ENCODE data around the gene TCTN3. TPM values are rescaled to one million over a fixed set of nuclear protein-coding genes. Genes with fewer than 3 reads are reported as not detected.
"Not testable (repeated sequence)": the region's sequence is repeated elsewhere in the genome, so short reads cannot be mapped to it uniquely, and the experiment has no call there.

Gene TCTN3
- total RNA-seq: 27.4 and 39.7 TPM in 2 replicates

- H3K4me3 ChIP-seq (ENCODE audit: low read depth, low read length): peak within 1 kb of the TSS; percentile 90
- DNase-seq (ENCODE audit: low read depth): peak; percentile 100
- peak; percentile 99 for TF ChIP-seq CTCF (IDR thresholded peaks at IDR 0.05; ENCODE audit: insufficient read depth, low read depth, low read length)
Observed at GRCh38 chr10:95693668-95694534, at the start of gene TCTN3. TSS of gene TCTN3 (minus strand) at chr10:95693927. CDS start at chr10:95693899, 28 bp downstream.

DNA sequence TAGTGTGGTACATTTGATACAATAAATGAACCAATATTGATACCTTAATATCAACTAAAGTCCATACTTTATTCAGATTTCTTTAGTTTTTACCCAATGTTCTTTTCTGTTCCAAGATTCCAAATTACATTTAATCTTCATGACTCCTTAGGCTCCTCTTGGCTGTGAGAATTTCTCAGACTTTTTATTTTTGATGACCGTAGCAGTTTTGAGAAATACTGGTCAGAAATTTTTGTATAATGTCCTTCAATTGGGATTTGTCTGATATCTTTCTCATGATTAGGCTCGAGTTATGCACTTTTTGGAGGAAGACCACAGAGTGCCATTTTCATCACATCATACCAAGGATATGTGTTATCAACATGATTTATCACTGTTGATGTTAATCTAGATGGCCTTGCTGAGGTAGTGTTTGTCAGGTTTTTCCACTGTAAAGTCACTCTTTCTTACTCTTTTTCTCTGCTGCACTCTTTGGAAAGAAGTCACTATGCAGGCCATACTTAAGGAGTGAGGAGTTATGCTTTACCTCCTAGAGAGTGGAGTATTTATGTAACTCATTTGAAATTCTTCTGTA, 49.3 kb upstream of the TCTN3 start:
- no peak for DNase-seq (ENCODE audit: low read depth)
- TF ChIP-seq CTCF (IDR thresholded peaks at IDR 0.05; ENCODE audit: insufficient read depth, low read depth, low read length): no peak
- no peak overlapping the region for H3K4me3 ChIP-seq (ENCODE audit: low read depth, low read length)

- TF ChIP-seq CTCF (IDR thresholded peaks at IDR 0.05; ENCODE audit: insufficient read depth, low read depth, low read length): no peak
- no peak overlapping the region for H3K4me3 ChIP-seq (ENCODE audit: low read depth, low read length)
- no peak for DNase-seq (ENCODE audit: low read depth)
Observed at GRCh38 chr10:95742485-95742884, 48.8 kb upstream of the TCTN3 start.

DNA sequence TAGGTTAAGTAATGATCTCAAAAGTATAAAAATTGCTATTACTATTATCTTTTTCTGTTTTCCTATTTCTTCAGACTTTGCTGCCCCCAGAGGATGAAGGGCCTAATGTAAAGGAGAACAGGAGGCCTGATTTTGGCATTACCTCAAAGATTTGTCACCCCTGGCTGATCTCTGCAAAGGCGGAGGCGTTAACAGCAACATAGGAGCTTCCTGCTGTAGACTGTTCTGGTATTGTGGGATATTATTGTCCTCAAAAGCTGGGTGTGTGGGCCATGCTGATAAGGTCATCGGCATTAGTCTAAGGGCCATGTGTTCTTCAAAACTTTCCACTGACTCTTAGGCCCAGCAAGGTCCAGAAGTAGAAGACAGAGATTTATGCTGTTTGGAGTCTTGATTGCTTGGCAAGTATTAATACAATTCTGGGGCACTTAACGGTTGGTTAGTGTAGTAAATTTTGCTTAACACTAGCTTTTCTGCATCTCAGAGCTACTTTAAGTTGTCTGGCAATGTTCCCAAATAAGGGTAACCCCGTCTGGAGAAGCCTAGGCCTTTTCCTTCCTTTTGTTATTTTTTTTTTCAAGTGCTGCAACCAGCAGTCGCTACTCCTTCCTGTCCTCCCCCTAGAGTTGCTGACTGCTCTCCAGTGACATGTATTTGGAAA, 48.2 kb upstream of the TCTN3 start:
- DNase-seq (ENCODE audit: low read depth): peak; percentile 28
- TF ChIP-seq CTCF (IDR thresholded peaks at IDR 0.05; ENCODE audit: insufficient read depth, low read depth, low read length): no peak

DNA sequence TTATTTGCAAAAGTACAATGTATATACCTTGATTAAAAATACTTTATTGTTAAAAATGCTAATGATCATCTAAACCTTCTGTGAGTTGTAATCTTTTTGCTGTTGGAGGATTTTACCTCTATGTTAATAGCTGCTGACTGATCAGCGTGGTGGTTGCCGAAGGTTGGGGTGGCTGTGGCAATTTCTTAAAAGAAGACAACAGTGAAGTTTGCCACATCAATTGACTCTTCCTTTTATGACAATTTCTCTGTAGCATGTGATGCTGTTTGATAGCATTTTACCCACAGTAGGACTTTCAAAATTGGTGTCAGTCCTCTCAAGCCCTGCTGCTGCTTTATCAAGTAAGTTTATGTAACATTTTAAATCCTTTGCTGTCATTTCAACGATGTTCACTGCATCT, 45.3 kb upstream of the TCTN3 start:
- DNase-seq (ENCODE audit: low read depth): no peak
- H3K4me3 ChIP-seq (ENCODE audit: low read depth, low read length): no peak overlapping the region

More for the DNA sequence above, 48.2 kb upstream of the TCTN3 start:
- H3K4me3 ChIP-seq (ENCODE audit: low read depth, low read length): no peak overlapping the region

DNA sequence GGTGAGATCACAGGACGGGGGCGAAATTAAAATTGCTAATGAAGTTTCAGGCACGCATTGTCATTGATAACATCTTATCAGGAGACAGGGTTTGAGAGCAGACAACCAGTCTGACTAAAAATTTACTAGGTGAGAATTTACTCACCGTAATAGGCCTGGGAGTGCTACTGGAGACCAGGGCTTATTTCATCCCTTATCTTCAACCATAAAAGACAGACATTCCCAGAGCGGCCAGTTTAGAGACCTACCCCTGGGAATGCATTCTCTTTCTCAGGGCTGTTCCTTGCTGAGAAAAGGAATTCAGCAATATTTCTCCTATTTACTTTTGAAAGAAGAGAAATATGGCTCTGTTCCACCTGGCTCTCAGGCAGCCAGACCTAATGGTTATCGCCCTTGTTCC, 39.2 kb upstream of the TCTN3 start:
- not testable (repeated sequence) for H3K4me3 ChIP-seq (ENCODE audit: low read depth, low read length)

More for the DNA sequence above, 45.3 kb upstream of the TCTN3 start:
- no peak for TF ChIP-seq CTCF (IDR thresholded peaks at IDR 0.05; ENCODE audit: insufficient read depth, low read depth, low read length)

GRCh38 chr10:95730233-95730632, 36.5 kb upstream of the TCTN3 start:
- no peak for DNase-seq (ENCODE audit: low read depth)
- TF ChIP-seq CTCF (IDR thresholded peaks at IDR 0.05; ENCODE audit: insufficient read depth, low read depth, low read length): no peak
- H3K4me3 ChIP-seq (ENCODE audit: low read depth, low read length): no peak overlapping the region

More for the DNA sequence above, 39.2 kb upstream of the TCTN3 start:
- DNase-seq (ENCODE audit: low read depth): not testable (repeated sequence)

Measured in fibroblast of villous mesenchyme (primary cell).